Cortex of kidney (tissue), 1 donor: ENCODE results near the gene ZPLD1.

ENCODE experiments used
- DNase-seq: peaks from one replicate; lab custom pipeline; 2025; lab: John Stamatoyannopoulos, UW

ZPLD1 gene

DNA sequence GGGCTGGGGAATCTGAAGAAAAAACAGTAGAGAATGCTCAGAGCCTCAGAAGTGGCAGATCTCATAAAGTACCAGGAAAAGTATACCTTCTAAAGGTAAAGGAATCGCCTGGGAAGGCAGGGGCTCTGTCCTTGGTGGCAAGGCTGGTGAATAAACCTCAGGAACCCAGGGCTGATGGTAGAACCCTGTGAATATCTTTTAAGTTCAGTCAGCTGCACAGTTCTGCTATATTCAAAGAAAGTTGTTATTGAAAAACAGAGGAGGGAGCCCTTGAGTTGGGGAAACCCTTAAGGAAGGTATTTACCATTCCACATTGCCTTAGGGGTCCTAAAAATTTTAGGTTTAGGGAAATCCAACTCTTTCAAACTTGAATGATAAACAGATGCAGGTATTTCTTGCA, 31.2 kb downstream of the ZPLD1 start:
- DNase-seq = no peak

DNA sequence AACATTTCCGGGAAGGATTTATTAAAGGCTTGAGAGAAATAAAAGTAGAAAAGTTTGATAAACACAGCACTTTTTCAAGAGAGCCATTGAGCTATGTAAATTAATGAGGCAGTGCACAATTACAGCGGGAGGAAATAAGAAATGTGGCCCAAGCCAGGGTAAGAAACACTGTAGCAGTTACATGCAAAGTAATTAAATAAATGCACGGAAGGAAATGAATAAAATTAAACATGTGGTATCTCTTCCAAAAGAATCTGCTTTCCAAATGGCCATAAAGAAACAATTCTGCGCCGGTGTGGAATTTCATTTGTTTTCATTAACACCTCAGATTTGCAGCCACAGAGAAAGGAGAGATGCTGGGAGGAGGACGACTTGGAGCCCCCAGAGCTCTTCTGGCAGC, 35.3 kb downstream of the ZPLD1 start:
- DNase-seq = no peak

DNA sequence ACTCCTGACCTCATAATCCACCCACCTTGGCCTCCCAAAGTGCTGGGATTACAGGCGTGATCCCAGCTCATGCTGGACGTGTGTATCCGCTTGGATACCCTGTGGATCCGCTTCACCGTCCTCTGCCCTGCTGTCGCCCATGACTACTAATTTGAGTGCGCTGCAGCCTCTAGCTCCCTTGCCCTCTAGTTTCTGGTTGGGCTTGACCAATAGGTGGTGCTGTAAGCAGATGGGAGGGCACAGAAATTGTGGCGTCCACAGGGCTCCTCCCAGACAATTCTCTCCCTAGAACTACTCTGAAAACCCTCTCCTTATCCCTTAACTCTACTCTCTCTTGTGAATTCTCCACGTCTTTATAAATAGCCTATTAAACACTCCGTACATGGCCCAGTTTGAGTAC, 36.2 kb downstream of the ZPLD1 start:
- no peak for DNase-seq

DNA sequence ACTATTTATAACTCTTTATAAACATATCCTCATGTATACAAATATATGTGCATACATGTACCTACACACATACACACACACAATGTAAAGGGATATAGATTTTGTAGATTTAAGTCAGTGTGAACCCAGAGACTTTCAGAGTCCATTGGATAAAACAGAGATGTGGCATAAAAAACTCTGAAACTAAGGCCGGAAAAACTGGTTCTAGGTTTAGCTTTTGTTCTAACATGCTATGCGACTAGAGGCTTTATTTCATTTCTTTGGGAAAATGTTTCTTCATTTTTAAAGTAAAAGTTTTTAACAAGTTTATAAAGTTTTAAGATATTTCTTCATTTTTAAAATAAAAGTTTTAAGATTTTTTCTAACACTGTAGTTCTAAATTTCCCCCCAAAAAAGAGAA, 36.7 kb downstream of the ZPLD1 start:
- no peak for DNase-seq

DNA sequence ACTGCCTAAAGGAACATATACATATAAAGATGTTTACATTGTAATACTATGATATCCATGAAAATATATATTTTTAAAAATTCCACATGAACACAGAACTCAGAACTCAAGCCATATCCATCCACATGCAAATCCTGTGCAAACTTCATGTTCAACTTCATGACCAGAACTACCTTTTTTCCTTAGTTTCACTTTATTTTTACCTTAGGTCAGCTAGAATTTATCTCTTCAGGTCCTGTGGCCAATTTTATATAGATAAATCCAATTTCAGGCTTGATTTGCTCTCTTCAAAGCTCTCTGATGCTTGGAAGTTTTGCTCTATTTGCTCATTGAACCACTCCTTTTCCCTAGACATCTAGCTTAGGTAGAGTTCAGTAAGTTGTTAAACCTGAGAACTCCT, 38.8 kb downstream of the ZPLD1 start:
- no peak for DNase-seq

DNA sequence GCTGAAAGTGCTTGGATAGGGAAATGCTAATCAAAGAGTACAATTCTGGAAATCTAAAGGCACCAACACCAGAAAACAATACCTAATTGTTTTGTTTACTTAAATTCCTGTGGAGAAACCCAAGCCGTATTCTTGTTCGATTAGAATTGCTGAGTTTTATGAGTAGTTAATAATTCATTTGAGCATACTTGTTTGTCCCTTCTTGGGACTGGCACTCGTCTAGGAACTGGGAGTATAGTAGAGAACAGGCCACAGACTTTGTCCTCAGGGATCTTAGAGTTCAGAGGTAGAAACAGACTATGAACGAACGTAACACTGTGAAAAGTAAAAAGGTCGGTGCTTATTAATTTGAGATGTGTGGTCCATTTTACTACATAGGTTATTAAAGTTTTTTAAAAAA, 39.4 kb downstream of the ZPLD1 start:
- DNase-seq = no peak

DNA sequence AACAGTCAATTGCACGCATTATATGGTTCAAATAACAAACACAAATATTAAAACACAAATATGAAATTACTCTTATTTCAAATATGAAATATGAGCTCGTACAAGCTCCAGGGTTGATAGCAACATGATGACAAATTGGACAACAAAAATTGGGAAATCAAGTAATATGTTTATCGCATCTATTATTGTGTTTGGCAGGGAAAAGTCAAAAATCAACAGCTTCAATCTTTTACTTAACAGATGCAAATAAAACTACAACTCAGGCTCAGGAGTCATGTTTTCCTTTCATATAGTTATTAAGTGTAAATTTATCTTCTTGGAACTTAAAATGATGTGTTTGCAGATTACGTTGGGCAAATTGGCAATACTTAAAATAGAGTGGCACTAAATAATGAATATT, 41.4 kb downstream of the ZPLD1 start:
- no peak for DNase-seq

DNA sequence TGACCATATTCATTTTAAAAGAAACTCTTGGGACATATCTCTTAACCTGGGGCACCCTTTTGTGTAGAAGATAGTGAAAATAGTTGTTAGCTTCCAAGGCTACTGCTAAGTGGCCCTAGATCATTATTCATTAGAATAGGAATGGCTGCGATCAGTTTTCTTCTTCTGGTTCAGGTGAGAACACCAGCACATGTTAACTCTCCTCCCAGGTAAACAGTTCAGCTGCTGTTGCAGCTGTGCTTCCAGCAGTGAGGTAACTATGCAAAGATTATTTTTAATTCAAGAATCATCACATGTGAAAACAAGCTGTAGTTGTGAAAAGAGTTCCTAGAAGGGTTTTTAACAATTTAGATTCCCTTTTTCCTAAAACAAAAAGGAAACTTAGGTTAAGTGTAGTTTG, 43.3 kb downstream of the ZPLD1 start:
- DNase-seq = no peak

DNA sequence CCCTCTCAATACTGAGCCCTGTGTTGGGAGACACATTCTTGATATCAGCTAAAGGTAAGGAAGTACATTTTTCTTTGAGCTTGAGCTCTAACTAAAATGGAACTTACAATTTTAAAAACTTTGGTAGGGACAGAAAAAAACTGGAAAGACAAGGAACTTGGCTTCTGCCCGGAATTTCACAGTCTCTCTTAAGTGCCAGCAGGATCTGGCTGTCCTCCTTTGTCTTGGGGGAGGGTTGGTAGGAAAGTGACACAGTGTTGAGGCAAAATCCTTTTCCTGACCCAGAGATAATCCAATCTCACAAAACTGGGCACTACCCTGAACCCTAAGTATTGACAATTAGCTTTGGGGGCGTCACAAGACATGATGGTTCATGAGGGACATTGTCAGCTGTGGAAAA, 45.3 kb downstream of the ZPLD1 start:
- no peak for DNase-seq

DNA sequence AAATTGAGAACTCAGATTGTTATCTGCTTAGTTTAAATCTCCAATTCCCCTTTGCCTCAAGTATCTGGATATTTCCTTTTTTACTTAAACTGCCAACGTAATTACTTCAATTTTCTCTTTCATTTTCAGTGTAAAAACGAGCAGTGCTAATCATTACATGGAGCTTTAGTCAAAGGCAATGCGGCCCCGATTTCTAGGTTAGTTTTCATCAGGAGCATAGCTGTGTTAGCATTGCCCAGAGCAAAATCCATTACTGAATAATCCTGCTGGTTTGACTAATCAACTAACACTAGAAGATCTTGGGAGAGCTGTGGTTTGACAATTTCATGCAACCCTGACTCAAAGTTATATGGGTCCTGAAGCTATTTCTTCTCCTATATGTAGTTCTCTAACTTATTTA, 46.2 kb downstream of the ZPLD1 start:
- DNase-seq = no peak

DNA sequence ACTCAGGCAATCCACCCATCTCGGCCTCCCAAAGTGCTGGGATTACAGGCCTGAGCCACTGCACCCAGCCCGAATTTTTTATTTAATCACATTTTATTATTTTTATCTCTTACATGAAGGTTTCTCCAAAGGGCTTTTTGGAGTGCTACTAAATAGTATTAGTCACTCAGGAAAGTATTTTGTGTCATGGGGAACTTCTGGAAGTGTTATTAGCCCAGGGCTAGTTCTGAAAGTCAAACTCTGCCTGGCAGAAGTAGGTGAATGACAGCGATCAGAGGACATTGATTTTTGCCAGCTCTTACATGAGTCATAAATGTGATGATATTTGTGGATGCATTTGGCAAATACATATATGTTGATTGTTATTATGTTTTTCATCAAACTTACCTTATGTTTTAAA, 48.7 kb downstream of the ZPLD1 start:
- no peak for DNase-seq

DNA sequence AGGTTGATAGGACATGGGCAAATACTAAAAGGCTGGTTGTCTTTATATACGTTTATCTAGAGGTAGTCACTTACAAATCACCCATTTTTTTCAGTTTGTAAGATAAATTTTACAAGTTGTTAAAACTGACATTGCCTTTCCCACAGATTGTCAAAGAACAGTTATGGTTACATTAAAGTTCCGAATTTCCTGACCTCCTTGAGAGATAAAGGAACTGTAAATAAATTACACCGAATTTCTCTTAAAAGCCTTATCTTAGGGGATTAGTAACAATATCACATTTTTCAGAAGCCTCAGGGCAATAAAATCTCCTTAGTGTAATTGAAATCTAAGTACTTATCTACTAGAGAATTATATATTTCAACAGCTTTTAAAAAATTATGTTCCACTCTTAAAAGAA, 49.5 kb downstream of the ZPLD1 start:
- no peak for DNase-seq

DNA sequence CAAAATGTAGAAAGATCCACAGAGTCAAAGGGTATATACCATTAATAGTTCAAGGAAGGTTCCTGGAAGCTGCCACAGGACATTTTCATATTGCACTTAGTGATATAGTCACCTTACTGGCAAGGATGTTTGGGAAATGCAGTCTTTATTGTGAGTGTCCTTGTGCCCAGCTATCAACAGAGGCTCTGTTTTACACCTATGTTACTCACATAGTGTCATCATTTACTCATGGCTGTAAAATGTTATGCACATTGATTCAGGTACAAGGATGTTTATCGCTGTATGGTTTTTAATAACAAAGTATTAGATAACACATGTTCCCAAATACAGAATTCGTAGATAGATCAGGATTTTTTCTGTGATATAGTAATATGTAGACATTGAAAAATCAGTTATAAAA, 50.9 kb downstream of the ZPLD1 start:
- no peak for DNase-seq

DNA sequence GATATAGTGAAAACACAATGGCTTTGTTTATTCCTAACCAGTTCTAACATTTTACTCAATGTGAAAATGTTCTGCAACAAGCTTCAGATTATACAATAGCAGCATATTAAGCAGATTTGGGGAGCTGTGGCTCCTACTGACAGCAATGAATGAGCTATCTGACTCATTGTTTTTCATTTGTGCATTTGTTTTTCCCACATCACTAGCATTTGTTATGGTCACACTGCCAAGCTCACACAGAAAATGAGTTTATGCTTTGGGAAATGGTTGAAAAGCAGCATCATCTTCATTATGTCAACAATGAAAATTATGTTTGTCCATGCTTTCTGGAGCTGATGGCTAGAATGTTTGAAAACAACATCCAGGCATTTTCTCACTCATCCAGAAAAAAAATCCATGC, 53.5 kb downstream of the ZPLD1 start:
- DNase-seq = no peak

DNA sequence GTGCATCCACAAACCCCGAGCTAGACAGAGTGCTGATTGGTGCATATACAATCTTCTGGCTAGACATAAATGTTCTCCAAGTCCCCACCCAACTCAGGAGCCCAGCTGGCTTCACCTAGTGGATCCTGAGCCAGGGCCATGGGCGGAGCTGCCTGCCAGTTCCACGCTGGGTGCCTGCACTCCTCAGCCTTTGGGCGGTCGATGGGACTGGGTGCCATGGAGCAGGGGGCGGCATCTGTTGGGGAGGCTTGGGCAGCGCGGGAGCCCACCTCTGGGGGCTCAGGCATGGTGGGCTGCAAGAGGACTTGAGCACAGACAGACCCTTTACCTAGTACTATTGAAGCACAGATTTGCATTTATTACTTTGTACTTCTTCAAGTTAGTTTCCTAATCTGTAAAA, 57.5 kb downstream of the ZPLD1 start:
- DNase-seq = no peak

DNA sequence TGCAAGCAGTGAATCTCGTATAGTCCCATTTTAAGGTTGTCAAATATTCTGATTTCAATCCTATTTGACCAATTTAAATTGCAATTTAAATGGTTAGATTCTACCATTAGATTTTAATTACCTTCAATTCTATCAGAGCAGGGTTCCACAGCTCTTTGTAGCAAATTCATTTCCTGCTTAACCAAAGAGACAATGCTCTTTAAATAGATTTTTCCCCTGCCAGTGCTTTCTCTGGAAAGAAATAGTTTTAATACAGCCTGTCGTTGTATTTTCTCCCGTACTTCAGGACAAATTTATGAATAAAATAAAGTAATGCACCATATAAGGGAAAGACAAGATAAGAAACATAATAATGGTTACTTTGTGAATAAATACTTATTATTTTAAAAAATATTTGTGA, 62.8 kb downstream of the ZPLD1 start:
- no peak for DNase-seq

DNA sequence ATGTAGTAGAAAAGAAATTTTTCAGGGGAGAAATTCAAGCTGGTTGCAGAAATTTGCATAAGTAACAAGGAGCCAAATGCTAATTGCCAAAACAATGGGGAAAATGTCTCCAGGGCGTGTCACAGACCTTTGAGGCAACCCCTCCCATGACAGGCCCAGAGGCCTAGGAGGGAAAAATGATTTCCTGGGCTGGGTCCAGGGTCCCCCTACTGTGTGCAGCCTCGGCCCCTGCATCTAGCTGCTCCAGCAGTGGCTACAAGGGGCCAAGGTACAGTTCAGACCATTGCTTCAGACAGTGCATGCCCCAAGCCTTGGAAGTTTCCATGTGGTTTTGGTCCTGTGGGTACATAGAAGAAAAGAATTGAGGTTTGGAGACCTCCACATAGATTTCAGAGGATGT, 70.7 kb downstream of the ZPLD1 start:
- no peak for DNase-seq

DNA sequence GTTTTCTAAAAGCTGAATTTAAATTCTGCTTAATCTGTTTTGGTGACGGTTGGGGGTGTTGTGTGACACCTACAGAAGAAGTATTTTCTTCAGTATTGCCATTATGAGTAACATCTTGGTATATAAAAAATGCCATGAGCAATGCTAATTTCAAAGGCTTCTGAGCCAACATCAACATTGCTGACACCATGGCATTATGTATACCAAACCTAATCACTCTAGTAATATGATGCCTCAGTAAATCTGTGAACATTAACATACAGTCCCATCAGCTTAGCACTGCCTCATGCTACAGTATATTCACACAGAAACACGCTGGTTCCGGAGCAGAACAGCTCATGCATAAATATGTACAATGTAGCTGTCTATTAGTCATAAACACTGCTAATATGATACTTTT, 75.8 kb downstream of the ZPLD1 start:
- DNase-seq = no peak

DNA sequence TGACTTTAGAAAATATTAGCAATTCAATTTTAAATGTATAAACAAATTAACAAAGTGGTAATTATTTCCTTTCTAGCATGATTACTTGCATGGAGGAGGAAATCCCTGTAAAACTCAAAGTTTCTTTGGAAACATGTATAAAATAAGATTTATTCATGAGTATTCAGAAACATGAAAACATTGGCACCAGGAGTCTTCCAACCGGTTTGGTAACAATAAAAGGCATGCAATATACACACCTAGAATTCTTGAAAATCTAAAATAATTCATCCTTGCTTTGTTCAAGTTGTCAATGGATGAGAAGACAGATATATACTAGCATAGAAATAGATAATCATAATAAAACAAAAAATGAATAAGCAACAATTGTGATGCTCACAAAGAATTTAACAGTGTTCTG, 76.4 kb downstream of the ZPLD1 start:
- DNase-seq = no peak

DNA sequence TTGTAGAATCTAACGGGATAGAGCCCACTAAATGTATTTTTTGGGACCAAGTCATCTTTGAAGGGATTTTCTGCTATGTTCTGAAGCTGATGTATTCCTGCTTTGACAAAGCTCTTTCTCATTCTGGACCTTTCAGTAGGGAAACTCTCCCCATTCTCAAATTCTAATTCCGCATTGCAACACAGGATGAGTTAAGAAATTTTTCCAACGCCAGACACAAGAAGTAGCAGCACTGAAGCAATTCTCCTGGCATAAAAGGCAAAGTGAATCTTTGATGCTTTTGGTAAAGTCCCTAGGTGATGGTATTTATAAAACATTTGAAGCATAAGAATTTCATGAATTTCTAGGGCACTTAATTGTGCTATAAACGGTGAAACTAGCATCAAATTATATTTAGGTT, 76.8 kb downstream of the ZPLD1 start:
- no peak for DNase-seq

DNA sequence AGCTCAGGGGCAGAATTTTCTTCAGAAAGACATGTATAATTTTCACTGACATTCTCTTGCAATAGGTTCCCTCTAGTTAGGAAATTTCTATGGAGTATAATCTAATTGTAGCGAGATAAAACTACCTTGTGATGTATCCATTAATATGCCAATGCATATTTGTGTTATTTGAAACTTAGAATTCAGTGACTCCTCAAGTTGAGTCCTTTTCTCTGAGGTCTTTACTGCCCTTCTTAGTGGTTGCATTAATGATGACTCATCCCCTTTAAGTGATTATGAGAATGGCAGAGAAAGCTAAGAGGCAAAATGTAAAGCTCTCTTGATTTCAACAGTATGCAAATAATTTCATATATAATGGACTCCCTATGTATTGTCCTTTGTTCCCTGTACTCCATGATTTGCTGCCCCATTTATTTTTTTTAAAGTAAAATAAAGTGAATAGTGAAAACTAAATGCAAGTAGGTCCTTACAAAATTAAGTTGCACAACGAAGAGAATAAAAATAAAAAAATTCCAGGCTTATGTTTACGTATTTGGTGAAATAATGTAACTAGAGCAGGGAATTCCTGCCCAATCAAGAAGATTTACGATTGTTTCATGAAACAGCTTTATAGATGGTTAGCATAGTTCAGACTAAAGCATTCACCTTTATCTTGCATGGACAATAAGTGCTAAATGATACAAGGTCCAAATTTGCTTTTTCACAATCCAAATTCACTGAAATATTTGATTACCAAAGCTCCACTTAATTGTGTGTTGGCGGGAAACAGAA, 78.1 kb downstream of the ZPLD1 start:
- no peak for DNase-seq

DNA sequence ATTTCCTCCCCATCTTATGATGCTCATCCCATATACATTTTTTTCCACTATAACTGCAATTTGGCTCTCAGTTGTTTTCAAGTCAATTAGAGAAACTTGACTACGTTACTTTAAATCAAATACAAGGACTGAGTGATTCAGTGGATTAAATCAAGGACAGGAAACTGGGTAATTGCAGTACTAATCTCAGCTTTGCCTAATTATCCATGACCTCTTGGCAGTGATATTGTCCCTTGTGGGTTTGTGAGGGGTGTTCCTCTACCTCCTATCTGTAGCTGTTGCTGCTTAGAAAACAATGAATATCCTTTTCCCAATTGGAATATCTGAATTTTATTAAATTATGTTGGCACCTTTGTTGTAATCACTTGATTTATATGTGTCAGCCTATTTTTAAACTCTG, 79.4 kb downstream of the ZPLD1 start:
- DNase-seq = no peak

DNA sequence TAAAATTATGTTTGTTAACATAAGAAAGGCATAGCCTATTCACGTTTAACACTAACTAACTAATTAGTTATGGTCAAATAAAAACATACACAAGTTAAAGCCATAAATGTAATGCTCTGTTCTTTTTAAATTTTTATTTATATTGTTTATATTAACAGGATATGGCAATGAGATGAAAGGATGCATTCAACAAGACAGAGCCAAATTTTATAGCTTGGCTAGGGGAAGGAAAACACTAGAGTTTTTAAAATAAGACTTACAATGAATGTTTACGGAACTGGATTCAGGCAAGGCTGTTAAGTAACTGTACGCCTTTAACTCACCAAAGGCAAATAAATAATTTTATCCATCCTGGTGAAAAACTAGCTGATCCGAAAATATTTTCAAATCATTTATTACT, 86.4 kb downstream of the ZPLD1 start:
- DNase-seq = no peak

DNA sequence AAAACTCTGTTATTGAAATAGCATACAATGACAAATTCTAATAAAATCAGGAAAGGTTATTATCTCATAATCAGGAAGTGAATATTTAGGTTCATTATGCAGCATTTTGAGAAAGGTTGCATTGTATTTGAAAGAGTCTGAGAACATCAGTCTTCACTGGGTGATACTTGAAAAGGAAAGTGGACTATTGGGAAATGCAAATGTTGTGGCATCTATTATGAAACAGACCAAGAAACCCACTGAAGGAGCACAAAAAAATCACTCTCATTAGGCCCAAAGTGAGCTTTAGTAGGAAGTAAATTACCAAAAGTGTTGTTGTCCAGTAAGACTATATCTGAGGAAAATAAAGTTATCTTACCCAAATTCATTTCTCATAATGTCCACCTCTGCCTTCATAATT, 90.8 kb downstream of the ZPLD1 start:
- DNase-seq = no peak

DNA sequence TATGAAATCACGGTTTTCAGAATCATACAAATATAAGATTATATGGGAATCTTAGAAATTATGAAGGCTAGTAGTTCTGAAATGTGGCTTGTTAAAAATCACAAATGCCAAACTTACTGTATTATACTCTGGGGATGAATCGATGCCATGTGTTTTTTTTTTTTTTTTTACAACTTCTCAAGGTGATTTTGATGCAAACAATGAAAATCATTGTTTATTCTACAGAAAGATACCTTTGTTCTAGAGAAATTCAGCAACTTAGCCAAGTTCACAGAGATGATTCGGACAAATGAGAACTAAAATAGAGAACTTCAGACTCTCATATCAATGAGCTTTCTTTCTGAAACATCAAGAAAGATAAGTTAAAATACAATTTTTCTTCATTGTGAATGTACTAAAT, 92.0 kb downstream of the ZPLD1 start:
- no peak for DNase-seq
